GM21786 (cell line): ENCODE data around the gene SAMD4A.
"Not testable (repeated sequence)": the region's sequence is repeated elsewhere in the genome, so short reads cannot be mapped to it uniquely, and the experiment has no call there.

ENCODE experiments used
- ATAC-seq: cut with Tn5 transposase; IDR thresholded peaks from one replicate; pipeline ENCODE4 v1.9.1; 2021; ENCODE audit not compliant: unreplicated experiment

The SAMD4A gene

GRCh38 chr14:54591866-54592265 lies 24.9 kb downstream of the SAMD4A start:
- ATAC-seq, result no peak

- no peak for ATAC-seq
Measured at GRCh38 chr14:54593860-54594259, 26.9 kb downstream of the SAMD4A start.

DNA sequence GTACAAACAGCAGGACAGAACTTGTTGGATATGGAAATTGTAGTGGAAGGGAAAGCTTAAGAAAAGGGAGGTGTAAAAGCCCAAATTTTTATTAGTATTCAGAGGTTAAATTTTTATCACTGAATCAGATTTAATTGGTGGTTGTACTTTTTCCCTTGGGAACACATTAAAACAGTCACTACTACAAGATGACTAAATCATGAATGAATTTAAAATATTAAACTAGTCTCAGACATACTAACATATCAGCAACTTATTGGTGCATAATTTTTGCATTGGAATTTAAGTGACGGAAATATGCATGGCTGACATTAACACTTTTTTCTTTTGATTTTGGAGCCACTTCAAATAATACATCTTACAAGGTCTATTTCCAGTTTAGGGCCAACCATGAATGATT lies 27.6 kb downstream of the SAMD4A start:
- ATAC-seq, result no peak

- no peak for ATAC-seq
Measured at GRCh38 chr14:54597795-54598443, 31.0 kb downstream of the SAMD4A start.

DNA sequence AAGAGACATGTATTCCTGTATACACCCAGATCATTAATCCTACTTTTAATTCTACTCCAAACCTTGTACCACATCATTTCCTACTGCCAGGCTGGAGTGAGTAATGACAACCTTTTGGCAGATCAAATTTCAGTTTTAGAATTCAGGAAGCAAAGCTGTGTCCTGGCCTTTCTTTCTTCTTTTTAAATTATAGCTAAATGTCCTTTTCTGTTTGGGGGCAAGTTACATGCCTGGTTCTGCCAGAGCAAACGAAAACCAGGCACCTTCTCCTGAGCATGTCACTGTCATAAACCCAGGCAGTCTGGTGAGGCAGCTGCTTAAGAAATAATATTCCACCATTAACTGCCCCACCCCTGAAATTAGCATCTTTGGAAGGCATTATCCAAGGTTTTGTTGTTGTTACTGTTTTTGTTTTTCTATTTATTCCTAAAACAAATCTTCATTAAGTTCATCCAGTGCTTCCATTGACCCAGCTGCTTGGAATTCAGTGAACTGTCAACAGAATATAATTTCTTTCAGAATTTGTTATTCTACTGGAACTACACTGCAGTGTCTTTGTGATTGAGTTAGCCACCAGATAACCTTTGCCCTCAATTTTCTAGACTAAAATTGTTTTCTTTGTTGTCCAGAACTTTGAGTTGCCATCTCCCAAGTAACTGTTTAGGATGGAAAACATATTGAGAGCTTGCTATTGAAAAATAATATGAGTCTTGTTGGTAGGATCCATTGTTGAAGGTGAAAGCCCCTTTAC lies 33.2 kb downstream of the SAMD4A start:
- no peak for ATAC-seq

DNA sequence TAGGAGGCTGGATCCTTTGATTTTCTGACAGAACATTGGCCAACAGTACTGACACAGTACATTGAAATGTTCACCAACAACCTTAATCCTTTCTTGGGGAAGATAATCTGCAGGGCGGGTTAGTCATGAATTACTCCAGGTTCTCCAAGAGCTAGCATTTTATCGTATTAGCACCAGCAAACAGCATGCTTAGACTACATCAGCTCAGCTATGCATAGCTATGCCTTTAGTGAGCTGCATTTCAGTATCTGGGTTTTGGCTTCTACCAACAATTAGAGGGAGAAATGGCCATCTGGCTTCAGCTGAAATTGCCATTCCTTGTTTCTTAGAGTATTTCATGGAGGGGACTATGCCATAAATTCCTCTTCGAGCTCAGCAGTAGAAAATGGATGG lies 33.8 kb downstream of the SAMD4A start:
- no peak for ATAC-seq

DNA sequence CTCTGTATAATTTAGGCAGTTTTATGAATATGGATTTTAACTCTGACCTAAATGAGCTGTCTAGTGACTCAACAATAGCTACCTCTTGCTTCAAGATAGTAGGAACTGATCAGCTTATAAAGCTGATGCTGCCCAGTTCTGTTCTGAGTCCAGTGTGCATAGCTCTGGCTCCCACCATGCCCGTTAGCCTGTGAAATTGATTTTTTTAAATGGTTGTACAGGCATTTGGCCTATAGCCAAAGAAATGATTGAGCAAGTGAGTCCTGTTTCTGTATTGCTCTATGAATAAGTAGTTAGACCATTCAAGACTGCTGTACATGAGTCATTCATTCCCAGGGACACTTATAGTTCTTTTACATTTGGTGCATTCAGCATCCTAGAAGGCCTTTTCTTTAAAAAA lies 36.4 kb downstream of the SAMD4A start:
- no peak for ATAC-seq

- no peak for ATAC-seq
Measured at GRCh38 chr14:54606178-54606577, 39.2 kb downstream of the SAMD4A start.

DNA sequence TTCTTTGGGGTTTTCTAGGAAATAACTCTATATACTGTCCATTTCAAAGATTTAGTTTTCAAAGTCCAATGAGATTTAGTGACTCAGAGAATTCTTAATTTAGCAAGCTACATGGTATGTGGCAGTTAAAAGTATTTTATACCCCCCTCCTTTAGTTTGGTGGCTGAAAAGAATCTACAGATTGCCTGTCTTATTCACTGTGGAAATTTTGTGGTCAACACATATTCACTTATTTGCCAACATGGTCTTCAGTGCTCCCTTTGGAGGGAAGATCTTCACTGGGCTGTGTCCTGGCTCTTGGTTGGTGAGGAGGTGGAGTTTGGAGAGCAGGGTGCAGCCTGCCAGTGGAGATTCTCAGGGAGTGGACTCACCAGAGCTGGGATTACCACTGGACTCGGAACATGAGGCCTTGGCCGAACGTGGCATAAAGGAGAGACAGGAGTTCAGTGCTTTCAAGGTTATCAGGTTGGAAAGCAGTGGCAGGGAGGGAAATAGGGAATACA lies 39.8 kb downstream of the SAMD4A start:
- no peak for ATAC-seq

- no peak for ATAC-seq
Measured at GRCh38 chr14:54609576-54609975, 42.6 kb downstream of the SAMD4A start.

DNA sequence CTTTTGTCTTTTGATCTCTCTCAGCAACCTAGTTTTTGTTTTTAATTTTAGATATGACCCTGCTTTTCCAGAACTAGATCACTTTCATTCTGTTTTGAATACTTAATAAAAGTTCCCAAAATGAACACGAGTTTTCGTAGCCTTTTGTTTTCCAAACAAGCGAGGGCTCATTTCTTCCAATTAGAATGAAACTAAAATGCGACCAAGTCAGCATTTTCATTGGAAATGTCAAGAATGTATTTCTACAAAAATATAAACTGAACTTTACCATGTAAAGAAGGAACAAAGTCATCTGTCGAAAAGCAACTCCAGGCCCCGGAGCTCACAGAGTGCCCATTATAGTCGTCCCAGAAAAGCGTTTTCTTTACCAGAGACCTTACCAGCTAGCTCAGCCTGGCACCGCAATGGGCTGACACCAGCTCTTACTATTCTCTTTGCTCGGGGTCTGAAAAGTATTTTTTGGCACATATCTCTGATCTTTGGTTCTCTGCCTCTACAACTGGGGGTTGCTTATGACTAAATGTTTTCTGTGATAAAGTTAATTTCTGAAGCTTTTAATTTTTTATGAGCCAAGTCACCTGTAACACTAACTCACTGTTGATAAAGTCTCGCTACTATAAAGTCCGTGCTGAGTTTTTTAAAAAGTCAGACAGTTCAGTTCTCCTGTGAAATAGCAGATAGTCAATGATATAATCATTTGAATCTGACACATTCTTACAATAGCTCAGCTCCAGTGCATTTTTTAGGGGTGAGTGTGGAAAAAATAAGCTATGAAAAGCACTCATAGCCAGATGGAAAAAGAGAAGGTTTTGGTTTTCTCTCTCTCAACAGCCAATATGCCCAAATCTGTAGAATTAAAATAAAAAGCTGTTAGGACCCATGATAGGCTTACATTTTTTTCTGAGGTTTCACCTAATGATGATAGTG lies 43.4 kb downstream of the SAMD4A start:
- no peak for ATAC-seq

GRCh38 chr14:54614296-54614695 lies 47.4 kb downstream of the SAMD4A start:
- ATAC-seq, result no peak

DNA sequence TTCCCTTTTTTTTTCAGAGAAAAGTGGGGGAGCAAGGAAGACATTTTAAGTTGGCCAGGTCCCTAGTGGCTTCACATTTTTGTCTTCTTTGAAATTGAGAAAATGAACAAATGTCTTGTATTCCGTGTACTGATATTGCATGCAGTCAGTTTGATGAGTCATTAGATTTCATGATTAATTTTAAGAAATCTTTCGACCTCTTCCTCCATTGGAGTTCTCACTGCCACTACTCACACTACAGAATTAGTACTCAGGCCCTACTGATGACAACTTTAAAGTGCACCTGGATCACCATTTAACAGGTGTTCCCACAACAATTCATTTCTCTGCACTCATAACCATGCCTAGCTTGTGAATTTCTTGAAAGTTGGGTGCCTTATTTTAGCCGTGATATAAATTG lies 50.5 kb downstream of the SAMD4A start:
- ATAC-seq, result no peak

- no peak for ATAC-seq
Measured at GRCh38 chr14:54621686-54622085, 54.8 kb downstream of the SAMD4A start.

DNA sequence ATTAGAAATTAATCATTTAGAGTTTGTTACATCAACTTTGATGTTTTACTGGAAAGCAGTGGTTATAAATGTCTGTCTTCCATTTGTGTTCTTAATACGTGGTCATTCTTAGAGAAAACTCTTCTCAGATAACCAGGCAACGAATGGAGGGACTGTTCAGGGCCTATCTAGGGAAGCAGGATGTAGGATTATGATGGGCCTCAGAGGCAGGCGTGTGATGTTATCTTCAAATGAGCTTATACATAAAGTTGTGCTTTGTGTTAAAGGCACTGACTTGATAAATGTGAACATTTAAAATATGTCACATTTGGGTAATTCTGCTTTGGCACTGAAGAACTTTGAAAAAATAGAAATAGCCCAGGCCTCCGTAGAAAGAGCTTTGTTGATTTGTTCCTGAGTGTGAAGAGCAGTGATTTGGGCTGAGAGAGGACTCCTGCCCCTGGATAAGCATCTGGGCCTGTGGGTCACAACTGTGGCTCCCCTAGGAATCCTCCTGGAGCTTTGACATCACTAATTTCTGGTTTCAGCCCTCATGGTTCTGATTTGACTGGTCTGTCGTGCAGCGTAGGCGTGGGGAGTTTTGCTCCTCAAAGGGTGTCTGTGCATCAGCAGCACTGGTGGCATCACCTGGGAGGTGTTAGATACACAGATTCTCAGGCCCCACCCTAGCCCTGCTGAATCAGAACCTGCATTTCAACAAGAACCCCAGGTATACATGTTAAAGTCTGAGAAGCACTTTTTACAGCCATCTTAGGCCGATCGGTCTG lies 55.4 kb downstream of the SAMD4A start:
- peak; percentile 81 for ATAC-seq

- ATAC-seq, result no peak
Measured at GRCh38 chr14:54623279-54624004, 56.5 kb downstream of the SAMD4A start.

- ATAC-seq, result not testable (repeated sequence)
Measured at GRCh38 chr14:54624005-54624358, 57.1 kb downstream of the SAMD4A start.

- no peak for ATAC-seq
Measured at GRCh38 chr14:54625112-54625511, 58.2 kb downstream of the SAMD4A start.

DNA sequence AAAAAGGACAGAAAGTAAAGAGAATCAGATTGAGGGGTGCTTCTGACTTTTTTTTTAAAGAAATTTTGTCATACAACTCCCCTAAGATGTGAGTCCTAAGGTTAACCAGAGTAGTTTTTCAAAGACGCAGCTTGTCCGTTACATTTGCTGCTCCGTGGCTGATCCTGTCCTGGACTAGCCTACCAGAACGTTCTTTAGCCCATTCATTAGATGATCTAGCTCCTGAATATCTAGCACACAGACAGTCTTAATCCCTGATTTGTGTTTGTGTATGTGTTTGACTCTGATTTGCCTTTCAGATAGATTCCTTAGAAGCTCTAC lies 60.3 kb downstream of the SAMD4A start:
- peak; percentile 4 for ATAC-seq
